Measurements from ENCODE around the gene BACH2. TPM values are rescaled to one million over a fixed set of nuclear protein-coding genes. Genes with fewer than 3 reads are reported as not detected.

BACH2 gene
- total and polyA plus RNA-seq, 2 experiments from 2014 or later, result 1.6 to 5.7 TPM

- peak overlapping the region; percentile 85; the same call in 1 of the 2 replicates for H3K27ac ChIP-seq (ENCODE audit: low read depth)
- Mint-ChIP-seq H3K27me3 (ENCODE audit: insufficient read depth, low read depth, poor library complexity) (peaks cover 39% of the 10 kb centered on the region), H3K36me3 (ENCODE audit: low read depth) (no peaks in the 10 kb centered on the region), H3K9me3 (no peaks in the 10 kb centered on the region), H3K4me1 (peaks cover 29% of the 10 kb centered on the region), H3K4me3 (peak overlapping the region; percentile 74), H3K27ac (no peak overlapping the region; the same call in 1 of the 2 replicates)
- H3K9me2 ChIP-seq (ENCODE audit: insufficient read depth), result no peaks in the 10 kb centered on the region
- peaks cover 9% of the 10 kb centered on the region; the same call in 1 of the 2 replicates for H3K79me2 ChIP-seq (replicated peaks; ENCODE audit: insufficient read depth)
- H4K20me1 ChIP-seq (replicated peaks; ENCODE audit: insufficient read depth), result peaks cover 12% of the 10 kb centered on the region
- TF ChIP-seq CTCF (conservative IDR thresholded peaks at IDR 0.05; ENCODE audit: low read depth in 2 of 2) (no peak), JUNB (IDR thresholded peaks at IDR 0.05; ENCODE audit: unreplicated experiment) (no peak), ZNF331 (CRISPR knock-in tag; IDR thresholded peaks at IDR 0.05; ENCODE audit: low read depth) (no peak), ETS1 (IDR thresholded peaks at IDR 0.05) (no peak), POLR2AphosphoS5 (IDR thresholded peaks at IDR 0.05; ENCODE audit: low read depth) (no peak), ZNF462 (CRISPR knock-in tag; IDR thresholded peaks at IDR 0.05) (no peak), EZH2phosphoT487 (IDR thresholded peaks at IDR 0.05; ENCODE audit: unreplicated experiment) (no peak), NANOG (IDR thresholded peaks at IDR 0.05; ENCODE audit: borderline replicate concordance) (no peak), REST (IDR thresholded peaks at IDR 0.05; ENCODE audit: unreplicated experiment) (no peak), CREB1 (CRISPR knock-in tag; IDR thresholded peaks at IDR 0.05; ENCODE audit: low read depth) (no peak)
- no peak overlapping the region for H2AFZ ChIP-seq
- peak overlapping the region; percentile 85 for H3K4me3 ChIP-seq
- peaks cover 37% of the 10 kb centered on the region for H3K27me3 ChIP-seq (ENCODE audit: insufficient read depth)
- H3K4me1 ChIP-seq (ENCODE audit: insufficient read depth), result peaks cover 39% of the 10 kb centered on the region
- H3K36me3 ChIP-seq (ENCODE audit: insufficient read depth), result no peaks in the 10 kb centered on the region
- H3K4me2 ChIP-seq, result peak overlapping the region; percentile 86
- no peak for DNase-seq (ENCODE audit: low spot score)
- no peak for ATAC-seq
- peaks cover 6% of the 10 kb centered on the region; the same call in 1 of the 2 replicates for H3F3A ChIP-seq (replicated peaks; ENCODE audit: low read depth)
Measured at GRCh38 chr6:90297867-90298381, 1.3 kb upstream of the BACH2 start.

Data from GM23338 (cell line).